Stimulated activated CD4-positive, alpha-beta T cell treated with anti-CD3 and anti-CD28 coated beads, TNF-alpha, amount 100 ng/mL, for 4 hours (primary cell): Measurements from ENCODE around the gene KAZN.
"Not testable (repeated sequence)": the region's sequence is repeated elsewhere in the genome, so short reads cannot be mapped to it uniquely, and the experiment has no call there.

ENCODE experiments used
- DNase-seq, 3 experiments: peaks; one replicate each; pipeline ENCODE4 v3.0.0-alpha.2; 2020; ENCODE audit warnings: low read depth in 3 of 3

The KAZN gene

DNA sequence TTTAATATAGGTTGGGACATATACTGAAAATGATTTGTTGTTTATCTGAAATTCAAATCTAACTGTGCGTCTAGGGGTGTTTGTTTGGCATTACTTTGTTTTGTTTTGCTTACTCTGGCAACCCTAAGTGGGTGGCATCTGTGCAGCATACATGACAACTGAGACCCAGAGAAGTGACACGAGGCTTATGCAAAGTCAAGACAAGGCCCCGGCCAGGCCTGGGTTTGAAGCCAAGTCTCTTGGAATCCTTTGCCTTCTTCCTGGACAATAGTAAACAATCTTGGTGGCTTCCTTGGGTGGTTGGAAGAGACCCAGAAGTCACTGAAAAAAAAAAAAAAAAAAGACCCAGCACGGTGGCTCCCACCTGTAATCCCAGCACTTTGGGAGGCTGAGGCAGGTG is 357.5 kb downstream of the KAZN start:
- DNase-seq = no peak

GRCh38 chr1:14956579-14957195 is 358.2 kb downstream of the KAZN start:
- no peak for DNase-seq

DNA sequence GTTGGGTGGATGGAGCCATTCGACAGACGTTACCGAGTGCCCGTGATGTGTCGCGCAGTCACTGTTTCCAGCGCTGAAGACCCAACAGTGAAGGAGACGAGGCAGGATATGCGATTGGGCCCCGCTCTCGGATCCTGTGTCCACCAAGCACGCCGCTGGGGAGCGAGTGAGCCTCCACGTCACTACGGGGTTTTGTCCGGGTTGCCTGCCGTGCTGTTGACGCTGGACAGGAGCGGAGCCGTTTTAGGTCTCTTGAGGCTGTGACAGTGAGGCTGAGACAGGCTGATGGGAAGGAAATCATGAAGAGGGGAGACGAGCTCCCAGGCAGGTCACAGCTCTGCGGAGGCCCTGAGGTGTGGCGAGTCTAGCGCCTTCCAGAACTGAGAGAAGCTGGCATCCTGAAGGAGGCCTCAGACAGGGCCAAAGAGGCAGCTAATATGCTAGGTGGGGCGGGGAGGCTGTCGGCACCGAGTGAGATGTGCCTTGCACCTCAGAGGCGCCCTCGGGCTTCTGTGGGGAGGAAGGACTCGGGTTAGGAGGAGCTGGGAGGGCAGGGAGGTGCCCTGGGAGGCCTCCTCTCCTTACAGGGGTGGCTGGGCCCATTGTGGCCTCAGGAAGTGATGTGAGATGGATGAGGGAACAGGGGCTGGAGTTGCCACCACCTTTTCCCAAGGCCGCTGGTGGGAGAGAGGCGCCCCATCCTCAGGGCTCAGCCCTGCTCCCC is 359.1 kb downstream of the KAZN start:
- no peak for DNase-seq

GRCh38 chr1:14958249-14959058 is 360.0 kb downstream of the KAZN start:
- no peak for DNase-seq

DNA sequence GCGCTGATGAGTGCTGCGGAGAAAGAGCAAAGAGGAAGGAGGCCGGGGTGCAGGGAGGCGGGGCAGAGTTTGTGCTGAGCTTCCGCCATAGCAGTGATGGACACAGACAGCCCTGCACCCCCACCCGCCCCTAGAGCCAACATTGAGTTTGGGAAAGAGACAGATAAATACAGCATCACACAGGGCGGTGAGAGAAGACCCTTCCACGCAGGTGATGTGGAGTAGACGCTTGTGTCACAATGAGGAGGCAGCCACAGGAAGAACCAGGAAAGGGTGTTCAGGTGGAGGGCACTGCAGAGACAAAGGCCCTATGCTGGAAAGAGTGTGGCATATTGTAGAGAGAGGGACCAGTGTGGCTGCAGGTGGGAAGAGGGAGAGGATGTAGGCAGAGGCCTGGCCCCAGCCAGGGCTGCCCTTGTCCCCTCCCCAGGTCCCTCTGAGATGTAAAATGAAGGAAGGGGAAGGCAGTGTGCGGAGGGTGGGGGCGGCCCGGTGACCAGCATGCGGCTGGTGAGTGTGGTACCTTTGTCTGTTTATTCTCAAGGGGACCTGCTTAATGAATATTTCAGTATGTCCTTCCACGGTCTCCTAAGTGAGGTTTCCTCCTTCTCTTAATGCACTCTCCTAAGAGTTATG is 360.7 kb downstream of the KAZN start:
- DNase-seq = no peak

DNA sequence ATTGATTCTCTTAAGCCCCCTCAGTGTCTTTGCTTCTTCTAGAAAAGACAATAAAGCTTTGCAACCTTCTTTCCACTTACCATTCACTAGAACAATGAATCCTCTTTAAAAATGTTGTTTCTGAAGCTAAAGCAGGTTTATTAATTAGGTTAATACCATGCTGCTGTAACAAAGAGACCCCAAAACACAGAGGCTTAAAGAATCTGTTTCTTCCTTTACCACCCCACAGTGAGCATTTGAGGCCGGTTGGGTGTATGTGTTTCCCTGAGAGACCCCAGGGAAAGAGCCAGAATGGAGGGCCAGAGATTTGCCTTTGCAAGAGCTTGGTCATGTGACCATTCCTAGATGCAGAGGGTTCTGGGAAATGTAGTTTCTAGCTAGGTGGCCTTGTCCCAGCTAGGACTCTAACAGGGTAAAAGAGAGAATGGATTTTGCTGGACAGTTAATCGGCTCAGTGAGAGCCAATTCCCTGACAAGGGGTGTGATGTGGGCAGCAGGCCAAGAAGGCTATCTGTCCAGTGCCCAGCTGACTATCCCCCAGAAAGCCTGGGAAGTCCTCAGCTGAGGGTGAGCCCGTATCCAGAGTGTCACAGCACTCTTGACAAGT is 363.3 kb downstream of the KAZN start:
- no peak for DNase-seq

GRCh38 chr1:14962407-14962806 is 363.9 kb downstream of the KAZN start:
- no peak for DNase-seq

- not testable (repeated sequence) for DNase-seq
These were observed 365.6 kb downstream of the KAZN start for GRCh38 chr1:14963791-14964710.

- DNase-seq = no peak
These were observed 366.2 kb downstream of the KAZN start for GRCh38 chr1:14964711-14965055.

GRCh38 chr1:14968251-14968851 is 369.9 kb downstream of the KAZN start:
- DNase-seq = no peak

DNA sequence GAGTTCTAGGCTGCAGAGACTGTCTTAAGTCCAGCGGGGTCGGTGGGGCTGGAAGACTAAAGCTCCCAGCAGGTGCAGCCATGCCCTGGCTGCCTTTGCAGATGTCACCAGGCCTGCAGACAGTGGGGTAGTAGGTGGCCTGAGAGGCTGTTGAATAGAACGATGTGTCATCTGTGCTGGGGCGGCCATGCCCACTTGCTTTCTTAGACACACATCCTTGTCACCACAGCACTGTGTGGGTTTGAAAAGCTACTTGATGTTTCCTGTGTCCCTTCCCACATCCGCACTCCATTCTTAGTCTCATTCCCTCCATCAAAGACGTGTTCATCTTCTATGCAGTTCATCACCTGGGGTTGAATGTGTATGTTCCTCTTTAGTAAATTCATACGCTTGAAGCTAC is 370.5 kb downstream of the KAZN start:
- DNase-seq = no peak

DNA sequence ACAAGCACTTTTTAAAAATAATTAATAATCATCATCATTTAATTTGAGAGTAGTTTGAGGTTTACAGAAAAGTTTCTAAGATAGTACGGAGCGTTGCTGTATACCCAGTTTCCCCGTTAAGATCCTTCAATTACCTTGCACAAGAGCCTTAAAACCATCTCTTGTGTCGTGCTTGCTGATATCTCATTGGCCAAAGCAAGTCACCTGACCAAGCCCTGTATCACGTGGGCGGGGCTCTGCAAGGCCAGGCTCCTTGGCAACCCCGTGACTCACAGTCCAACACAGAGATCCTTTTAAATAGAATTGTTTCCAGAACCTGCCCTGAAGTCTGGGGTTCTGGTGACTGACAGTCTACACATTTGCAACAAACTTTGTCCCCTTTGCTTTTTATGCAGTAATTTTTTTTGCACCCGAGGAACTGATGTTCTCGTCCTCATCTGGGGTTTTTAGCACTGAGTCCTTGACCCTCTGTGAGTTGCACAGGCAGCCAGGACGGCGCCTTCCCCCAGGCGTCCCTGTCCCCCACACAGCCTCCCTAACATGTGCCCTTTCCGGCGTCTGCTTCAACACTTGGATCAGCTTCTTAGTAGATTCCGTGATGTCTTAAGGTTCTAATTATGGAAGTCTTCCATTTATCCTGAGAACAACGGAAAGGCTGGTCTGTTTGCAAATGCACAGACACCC is 371.8 kb downstream of the KAZN start:
- DNase-seq = no peak

DNA sequence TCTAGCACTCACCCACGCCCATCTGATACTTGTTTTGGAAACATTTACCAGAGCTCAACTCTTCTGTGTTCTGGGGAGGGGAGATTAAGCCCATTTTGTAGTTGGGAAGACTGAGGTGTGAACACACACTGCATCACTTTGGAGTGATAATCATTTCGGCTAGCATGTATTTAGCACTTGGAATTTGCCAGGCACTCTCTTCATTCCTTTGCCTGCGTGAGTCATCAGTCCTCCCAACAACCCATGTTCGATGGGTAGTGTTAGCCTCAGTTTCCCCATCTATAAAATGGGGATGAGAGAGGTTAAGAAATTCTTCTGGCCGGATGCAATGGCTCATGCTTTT is 372.3 kb downstream of the KAZN start:
- no peak for DNase-seq

DNA sequence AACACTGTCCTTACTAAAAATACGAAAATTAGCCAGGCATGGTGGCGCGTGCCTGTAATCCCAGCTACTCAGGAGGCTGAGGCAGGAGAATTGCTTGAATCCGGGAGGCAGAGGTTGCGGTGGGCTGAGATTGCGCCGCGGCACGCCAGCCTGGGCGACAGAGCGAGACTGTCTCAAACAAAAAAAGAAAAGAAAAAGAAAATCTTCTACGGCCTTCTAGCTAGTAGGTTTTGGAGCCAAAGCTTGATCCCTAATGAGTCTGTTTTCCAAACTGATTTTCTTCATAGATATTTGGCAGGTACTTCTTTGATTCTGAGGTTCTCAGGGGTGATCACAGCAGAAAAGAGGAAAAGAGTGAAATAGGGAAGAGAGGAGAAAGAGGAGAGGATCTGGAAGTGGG is 372.7 kb downstream of the KAZN start:
- no peak for DNase-seq

- no peak for DNase-seq
These were observed 373.6 kb downstream of the KAZN start for GRCh38 chr1:14972107-14972506.

DNA sequence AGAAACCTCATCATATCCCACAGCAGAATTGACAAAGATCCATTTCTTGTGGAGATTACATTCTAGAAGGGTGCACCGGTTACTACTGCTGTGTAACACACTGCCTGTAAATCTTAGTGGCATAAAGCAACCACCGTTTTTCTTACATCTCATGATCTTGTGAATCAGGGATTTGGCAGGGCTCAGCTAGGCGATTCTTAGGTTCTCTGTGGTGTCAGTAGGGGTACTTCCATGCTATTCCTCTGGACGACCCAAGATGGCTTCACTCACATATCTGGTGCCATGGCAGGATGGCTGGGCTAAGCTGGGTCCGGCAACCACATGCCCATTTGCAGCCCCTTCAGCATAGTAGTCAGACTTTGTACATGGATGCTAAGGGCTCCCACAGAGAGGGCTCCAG is 375.3 kb downstream of the KAZN start:
- DNase-seq = no peak

GRCh38 chr1:14974361-14974760 is 375.9 kb downstream of the KAZN start:
- no peak for DNase-seq

GRCh38 chr1:14975119-14975518 is 376.6 kb downstream of the KAZN start:
- DNase-seq = no peak

DNA sequence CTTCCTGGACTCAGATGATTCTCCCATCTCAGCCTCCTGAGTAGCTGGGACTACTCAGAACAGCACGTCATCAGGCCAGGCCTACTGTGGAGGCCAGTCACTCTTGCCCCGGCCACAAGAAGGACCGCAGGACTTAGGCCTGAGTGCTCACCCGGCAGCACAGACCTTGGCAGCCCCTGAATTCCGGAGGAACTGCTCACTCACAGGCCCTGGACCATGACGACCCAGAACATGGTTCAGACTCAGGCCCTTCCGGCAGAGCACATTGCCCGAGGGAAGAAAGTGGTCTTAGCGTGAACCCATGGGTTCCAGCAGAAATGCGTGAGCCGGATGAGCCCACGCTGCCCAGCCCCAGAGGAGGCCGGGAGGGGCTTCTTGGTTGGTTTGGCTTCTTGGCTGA is 377.8 kb downstream of the KAZN start:
- DNase-seq = no peak

DNA sequence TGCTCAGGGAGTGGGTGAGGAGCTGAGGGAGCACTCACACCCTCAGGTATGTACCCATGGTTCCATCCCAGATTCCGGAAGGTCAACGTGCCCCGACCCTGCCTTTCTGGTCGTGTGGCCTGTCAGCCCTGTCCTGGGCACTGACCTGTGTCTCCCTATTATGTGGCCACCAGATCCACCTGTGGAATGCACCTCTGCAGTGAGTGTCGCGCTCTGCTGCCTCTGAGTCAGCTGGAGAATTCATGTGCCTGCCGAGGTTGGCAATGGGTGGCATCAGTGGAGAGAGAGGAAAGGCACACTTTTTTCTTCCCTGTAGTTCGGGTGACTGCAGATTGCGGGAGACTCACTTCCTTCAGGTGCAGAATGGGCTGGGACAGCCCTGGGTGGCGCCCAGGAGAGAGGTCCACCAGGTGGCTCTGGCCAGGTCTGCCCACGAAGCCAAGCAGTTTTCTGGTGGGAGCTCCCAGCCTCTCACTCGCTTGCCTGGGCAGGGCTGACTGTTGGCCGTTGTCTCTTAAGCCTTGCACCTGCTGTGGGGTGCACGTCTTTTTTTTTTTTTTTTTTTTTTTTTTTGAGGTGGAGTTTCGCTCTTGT is 378.9 kb downstream of the KAZN start:
- no peak for DNase-seq
